NCI-H510A (cell line): ENCODE results near the gene CDCP2.

Experiments
- DNase-seq: peaks from one replicate; lab custom pipeline; 2025; lab: John Stamatoyannopoulos, UW

CDCP2 gene

GRCh38 chr1:54136963-54137533 lies 15.8 kb downstream of the CDCP2 start:
- DNase-seq = no peak

DNA sequence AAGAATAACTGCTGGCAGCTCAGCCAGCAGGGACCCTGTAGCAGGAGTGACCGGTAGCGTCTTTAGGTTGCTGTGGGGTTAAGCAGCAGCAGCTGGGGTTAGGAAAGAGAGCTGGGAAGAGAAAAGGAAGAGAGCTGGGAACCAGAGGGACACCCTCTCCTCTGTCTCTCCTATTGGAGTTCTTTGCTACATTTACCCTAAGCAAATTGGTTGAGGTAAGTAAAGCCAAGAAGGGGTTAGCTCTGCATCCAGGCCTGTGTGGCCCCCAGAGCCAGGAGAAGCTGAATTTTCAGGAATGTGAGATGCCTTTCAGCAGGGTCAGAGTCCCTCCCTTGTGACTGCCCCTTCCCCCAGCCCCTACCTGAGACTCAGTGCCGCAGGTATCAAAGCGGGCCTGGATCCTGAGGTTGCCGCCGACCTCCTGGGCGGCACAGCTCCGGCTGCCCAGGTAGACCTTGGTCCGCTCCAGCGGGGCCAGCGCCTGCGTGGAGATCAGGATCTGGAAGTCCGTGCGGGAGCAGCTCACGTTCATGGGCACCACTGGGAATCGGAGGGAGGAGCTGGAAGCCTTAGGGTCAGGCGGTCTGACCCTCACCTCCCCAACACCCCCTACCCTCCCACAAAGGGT lies 16.4 kb downstream of the CDCP2 start:
- DNase-seq = no peak

- DNase-seq = no peak
Observed at GRCh38 chr1:54135436-54136120, 17.2 kb downstream of the CDCP2 start.

- DNase-seq = no peak
Observed at GRCh38 chr1:54134295-54134694, 18.5 kb downstream of the CDCP2 start.

DNA sequence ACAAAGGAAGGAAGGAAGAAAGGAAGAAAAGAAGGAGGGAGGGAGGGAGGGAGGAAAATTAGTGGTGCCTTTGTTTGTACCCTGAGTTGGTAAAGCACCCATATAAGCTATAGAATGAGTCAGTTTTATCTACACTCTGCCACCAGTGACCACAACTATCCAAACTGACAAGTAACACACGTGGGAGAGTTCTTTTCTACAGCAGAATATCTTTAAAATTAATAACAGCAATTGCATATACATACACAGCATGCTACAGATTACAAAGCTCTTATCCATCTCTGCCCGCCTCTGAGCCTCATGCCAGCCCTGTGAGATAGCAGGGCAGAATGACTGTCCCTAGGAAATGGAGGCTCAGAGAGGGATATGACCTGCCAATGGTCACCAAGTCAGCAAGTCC lies 20.3 kb downstream of the CDCP2 start:
- no peak for DNase-seq

- no peak for DNase-seq
Observed at GRCh38 chr1:54131419-54131818, 21.4 kb downstream of the CDCP2 start.

DNA sequence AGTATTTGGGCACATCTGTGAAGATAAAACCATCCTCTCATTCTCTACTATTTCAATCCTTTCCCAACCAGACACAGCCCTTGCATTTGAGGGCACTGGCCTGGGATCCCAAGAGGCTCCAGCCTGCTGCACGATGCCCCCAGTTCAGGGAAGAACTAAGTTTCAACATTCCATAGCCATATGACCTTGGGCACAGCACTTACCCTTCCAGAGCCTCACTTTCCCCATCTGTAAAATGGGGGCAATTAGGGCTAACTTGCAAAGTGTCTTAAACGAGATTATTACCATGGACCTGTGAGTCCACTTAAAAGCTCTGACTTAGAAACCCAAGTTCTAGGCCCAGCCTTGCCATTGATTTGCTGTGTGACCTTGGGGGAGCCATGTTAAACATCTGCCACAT lies 22.9 kb downstream of the CDCP2 start:
- no peak for DNase-seq

GRCh38 chr1:54127594-54128300 lies 25.1 kb downstream of the CDCP2 start:
- DNase-seq = no peak

- no peak for DNase-seq
Observed at GRCh38 chr1:54126271-54126815, 26.5 kb downstream of the CDCP2 start.

- DNase-seq = no peak
Observed at GRCh38 chr1:54125386-54126070, 27.3 kb downstream of the CDCP2 start.

DNA sequence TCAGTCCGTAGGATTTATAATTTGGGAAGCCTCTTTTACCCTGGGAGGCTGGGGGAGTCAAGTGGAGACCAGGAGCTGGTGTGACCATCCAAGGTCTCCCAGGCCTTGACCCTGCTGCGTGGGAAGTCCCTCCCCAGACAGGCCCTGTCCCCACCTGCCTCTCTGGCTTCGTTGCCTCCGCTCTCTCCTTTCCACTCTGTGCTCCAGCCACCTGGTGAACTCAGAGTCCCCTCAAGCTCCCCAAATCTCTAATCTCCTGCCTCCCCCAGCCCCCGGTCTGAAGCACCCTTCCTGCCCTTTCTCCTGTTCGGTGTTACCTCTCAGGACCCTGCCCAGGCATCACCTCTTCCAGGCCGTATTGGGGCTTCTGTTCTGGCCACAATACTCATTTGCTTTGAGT lies 27.9 kb downstream of the CDCP2 start:
- DNase-seq = no peak

DNA sequence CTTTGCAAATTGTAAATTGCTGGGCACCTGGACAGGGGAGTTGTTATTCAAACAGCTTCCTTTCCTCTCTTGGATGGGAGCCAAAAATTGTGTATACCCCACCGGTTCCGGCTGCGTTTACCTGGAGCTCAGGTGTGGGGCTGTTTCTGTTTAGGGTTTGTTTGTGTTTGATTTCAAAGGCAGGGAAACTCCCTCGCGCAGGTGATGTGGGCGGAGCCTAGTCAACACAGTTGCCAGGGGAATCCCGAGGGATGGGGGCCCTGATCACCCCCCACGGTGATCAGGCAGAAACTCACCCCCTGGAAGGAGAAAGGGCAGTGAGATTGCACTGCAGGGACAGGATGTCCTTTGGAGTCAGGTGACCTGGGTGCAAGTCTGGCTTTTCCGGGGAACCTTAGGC lies 28.3 kb downstream of the CDCP2 start:
- DNase-seq = peak; percentile 91

GRCh38 chr1:54122992-54123391 lies 29.8 kb downstream of the CDCP2 start:
- no peak for DNase-seq

DNA sequence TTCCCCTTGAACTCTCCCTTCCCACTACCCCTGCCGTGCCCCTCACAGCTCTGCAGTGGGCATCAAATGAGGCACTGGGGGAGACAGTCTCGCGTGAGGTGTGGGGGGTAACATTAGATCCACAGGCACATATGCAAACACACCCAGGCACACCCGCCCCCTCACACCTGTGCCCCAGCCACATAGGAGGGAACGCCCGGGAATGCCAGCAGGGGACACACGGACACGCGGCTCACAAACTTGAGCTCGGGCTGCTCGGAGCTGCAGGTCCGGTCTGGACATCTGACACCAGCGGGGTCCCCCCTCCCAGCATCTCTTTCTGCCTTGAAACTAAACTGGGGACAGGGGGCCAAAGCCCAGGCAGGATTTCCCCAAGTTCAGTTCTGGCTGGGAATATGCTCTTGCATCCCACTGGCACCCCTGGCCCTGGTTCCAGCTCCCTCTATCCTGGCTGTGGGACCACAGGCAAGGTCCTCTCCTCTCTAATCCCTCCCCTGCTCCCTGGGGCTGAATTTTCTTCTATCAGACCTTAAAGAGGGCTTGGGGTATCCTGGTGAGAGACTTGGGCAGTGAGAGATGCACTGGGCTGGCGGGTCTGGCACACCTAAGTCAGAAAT lies 30.6 kb downstream of the CDCP2 start:
- DNase-seq = no peak

DNA sequence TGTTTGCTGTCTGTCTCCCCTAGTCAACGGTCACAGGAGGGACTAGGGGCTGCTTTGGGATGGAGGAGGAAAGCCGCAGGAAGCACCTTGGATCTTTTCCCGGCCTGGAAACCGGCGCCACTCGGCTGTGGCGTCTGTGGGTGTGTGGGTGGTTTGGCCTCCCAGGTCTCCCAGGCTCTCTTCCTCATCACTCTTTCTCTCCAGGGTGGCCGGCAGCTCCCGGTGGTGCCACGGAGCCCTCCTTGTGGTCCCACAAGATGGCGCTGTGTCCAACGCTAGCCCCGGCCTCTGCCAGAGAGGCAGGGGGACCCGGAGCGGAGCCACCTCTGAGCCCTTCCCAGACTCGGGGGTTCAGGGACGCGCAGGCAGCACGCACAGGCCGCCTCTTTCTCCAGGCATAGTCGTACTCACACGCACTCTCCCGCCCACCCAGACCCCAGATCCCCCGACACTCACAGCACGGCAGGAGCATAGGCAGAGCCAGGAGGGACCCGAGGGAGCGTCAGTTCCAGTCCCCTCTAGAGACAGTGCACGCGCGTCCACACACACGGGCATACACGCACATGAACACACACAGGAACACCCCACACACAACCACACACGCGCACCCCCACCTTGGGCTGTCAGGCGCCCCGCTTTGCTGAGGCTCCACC lies 31.2 kb downstream of the CDCP2 start:
- DNase-seq = peak; percentile 35

DNA sequence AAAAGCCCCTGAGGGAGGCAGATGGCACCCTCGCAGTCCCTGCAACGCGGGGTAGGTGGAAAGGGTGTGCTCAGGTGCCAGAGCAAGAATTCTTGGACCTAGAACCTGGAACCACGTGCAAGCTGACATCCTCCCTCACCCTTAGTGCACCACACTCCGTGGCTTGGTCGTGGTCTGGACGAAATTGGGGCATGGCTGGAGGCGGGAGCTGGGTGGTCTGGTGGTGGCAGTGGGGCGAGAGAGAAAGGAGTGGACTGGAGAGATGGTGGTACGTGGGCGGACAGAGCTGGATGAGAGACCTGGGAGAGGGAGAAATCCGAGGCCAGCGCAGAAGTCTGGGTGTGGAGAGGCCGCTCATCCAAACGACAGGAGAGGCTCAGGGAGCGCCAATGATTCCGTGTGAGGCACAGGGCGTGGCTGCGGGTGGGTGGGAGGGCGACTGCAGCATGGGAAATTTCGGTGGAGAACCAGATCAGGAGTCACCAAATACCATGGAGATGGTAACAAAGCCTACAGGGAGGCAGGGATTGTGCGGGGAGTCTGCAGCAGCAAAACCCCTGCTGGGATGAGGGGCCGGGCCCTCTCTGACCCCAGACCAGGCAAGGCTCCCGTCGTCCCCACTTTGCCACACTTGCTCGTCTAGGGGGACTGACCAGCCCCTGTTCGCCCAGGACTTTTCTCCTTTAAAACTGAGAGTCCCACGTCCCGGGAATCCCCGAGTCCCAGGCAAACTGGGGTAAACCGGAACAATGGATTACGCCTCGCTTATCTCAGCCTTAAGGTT lies 31.9 kb downstream of the CDCP2 start:
- no peak for DNase-seq

DNA sequence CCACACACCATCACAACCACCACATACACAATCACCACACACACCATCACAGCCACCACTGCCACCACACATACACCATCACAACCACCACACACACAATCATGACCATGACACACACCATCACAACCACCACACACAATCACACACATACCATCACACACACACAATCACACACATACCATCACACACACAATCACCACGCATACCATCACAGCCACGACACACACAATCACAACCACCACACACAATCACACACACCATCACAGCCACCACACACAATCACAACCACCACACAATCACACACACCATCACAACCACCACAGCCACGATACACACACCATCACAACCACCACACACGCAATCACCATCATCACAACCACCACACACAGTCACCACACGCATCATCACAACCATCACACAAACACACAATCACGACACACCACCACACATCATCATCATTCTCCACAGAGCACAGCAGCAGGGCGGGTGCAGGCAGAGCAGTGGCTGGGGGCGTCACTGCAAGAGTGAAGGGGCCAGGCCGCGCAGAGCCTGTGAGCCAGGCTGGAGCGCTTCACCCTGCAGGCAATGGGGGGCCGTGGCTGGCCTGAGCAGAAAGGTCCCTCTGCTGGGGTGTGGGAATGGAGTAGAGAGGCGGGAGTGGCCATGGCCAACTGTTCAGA lies 32.6 kb downstream of the CDCP2 start:
- no peak for DNase-seq

DNA sequence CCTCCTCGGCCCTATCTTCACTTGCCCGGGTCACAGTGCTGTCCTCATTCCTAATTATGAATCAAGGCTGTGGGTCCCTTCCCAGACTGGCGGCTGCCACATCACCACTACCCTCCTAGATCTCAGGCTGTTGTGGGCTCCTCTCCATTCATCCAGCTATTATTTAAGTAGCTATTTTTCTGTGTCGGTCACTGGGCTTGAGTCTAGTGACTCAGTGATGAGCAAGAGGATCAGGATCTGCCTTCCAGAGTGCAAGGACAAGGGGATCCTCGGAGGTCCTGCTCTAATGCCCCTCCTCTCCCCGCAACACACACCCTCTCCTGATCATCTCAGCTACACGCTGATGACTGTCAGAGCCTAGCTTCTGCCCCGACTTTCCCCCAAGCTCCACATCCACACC lies 34.1 kb downstream of the CDCP2 start:
- DNase-seq = no peak

GRCh38 chr1:54117815-54118563 lies 34.8 kb downstream of the CDCP2 start:
- no peak for DNase-seq
